ENCODE results near the gene CXorf58.
"Not testable (repeated sequence)": the region's sequence is repeated elsewhere in the genome, so short reads cannot be mapped to it uniquely, and the experiment has no call there.

GRCh38 chrX:23965630-23966029 is 57.8 kb downstream of the CXorf58 start:
- TF ChIP-seq CTCF, POLR2AphosphoS5, POLR2A (IDR thresholded peaks at IDR 0.05): not testable (repeated sequence)
